GM12878 (cell line): Measurements from ENCODE around the gene NECAB3.

Experiments used
- ASH2L ChIP-seq: fragments of 300-600, 200-600 bp; sonication (generic); IDR thresholded peaks from 2 replicates; pipeline ENCODE4 v1.6.1; 2017; ENCODE audit warnings: low read depth, mild to moderate bottlenecking, borderline replicate concordance
- CTCF ChIP-seq, 3 experiments: IDR thresholded peaks in 2 of 3; conservative IDR thresholded peaks in 1 of 3; 2 replicates each; pipeline ENCODE4 v1.5.1; 2011; ENCODE audit warnings: low read depth in 3 of 3, low read length in 3 of 3, mild to moderate bottlenecking in 3 of 3, control low read depth in 2 of 3, moderate library complexity in 2 of 3, inconsistent platforms in 1 of 3, mixed read lengths in 1 of 3; ENCODE audit not compliant: control insufficient read depth in 2 of 3, insufficient read depth in 1 of 3; ENCODE audit errors: extremely low read depth in 1 of 3
- FOS ChIP-seq: IDR thresholded peaks from 3 replicates; pipeline ENCODE4 v1.6.1; 2011; ENCODE audit warnings: borderline replicate concordance; ENCODE audit not compliant: insufficient read length; ENCODE audit errors: extremely low read depth
- ZNF622 ChIP-seq: fragments of 450-650 bp; IDR thresholded peaks from 2 replicates; pipeline ENCODE4 v1.6.1; 2017; ENCODE audit warnings: mild to moderate bottlenecking, inconsistent platforms

DNA sequence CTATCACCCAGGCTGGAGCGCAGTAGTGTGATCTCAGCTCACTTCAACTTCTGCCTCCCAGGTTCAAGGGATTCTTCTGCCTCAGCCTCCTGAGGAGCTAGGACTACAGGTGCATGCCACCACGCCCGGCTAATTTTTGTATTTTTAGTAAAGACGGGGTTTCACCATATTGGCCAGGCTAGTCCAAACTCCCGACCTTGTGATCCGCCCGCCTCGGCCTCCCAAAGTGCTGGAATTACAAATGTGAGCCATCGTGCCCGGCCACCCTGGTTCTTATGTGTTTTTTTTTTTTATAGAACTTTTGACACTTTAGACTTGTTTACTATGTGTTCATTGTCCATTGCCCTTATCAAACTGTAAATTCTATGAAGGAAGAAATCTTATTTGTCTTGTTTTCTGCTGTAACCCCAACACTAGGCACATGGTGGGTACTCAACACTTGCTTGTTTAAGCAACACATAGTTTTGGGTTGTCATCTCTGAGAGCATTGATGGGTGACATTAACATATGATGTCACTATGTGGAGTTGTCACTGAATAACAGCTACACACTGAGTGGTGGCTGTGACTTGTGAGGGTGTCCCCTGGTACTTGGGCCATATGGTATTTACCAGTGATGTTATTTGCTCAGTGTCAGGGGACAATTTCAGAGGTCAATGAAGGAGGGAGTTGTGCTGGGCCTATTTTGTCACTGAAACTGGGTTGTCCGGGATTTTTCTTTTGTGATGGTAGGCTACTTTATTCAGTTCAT is 47.3 kb upstream of the NECAB3 start:
- TF ChIP-seq ZNF622: no peak
- no peak for TF ChIP-seq CTCF (IDR thresholded peaks at IDR 0.05 in 2 of 3, conservative IDR thresholded peaks at IDR 0.05 in 1 of 3; ENCODE audit: control insufficient read depth in 2 of 3, extremely low read depth in 1 of 3, insufficient read depth in 1 of 3, low read depth in 3 of 3, low read length in 3 of 3)
- no peak for TF ChIP-seq ASH2L
- TF ChIP-seq FOS: no peak
